ENCODE measurements around the gene NCK2.
"Not testable (repeated sequence)": the region's sequence is repeated elsewhere in the genome, so short reads cannot be mapped to it uniquely, and the experiment has no call there.

NCK2 gene

DNA sequence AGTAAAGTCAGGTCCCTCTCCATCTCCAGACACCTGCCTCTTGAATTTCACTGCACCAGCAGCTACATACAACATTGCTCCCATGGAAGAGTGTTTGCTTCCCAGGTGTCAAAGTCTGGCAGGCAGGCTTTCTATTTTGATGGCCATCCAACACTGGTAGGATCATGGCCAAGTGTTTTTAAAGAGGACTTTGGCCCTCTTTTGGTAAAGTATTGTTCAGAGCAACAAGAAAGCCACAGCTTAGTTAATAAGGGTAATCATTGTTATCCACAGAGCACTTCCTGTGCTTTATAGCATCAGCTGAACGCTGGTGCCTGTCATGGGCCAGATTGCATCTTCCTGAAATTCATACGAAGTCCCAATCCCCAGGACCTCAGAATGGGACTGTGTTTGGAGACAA, 133.2 kb downstream of the NCK2 start:
- DNase-seq: no peak

DNA sequence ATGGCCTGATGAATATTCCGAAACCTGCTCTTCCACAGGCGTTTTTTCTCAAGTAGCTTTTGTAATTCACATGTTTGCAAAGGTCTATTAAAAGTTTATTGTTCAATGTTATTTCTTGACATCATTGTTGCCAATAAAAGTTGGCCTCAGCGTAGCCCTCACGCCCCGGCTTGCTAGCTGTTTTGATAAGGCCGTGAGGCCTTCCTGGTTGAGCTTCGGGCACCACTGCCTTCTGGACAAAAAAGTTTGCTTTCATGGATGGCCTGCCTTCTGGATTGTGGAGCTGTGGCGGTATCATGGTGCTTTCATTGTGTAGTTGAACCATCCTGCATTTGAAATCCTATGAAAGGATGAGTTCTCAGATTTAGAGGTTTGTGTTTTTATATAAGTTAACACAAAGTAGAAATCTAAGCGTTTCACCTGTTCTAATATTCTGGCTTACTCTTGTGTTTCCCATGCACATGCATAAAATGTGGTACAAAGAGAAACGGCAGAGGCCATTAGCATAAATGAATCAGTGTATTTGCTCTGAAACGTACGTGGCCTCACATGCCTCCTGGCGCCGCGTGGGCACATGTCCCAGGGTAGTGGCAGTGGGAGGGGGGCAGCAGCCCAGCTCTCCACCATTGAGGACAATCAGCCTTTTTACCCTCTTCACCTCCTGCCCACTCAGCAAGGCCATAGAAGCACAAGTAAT, 134.5 kb downstream of the NCK2 start:
- no peak for DNase-seq

DNA sequence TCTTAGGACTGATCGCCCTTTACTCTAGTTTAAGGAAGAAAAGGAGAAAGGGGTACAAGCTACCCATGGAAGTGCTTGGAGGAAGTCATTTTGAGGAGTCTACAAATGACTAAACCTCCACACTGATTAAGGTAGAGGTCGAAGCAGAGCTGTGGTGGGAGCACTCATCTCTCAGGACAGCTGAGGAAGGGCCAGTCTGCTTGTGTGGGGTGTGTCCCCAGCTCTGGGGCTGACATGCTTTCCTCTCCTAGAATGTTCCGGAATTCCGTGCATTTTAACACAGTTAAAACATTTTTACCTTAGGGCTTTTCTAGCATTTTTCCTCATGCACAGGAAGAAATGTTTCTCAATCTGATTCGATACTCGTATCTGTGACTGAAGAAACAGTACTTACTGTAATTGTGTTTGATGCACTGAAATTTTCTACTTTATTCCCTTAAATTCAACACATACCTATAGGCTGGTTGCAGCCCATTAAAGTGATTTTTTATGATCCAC, 135.1 kb downstream of the NCK2 start:
- no peak for DNase-seq

- no peak for DNase-seq
These were observed 135.9 kb downstream of the NCK2 start for GRCh38 chr2:105880637-105881036.

- no peak for DNase-seq
These were observed 136.8 kb downstream of the NCK2 start for GRCh38 chr2:105881286-105882136.

- DNase-seq: no peak
These were observed 137.6 kb downstream of the NCK2 start for GRCh38 chr2:105882341-105882740.

DNA sequence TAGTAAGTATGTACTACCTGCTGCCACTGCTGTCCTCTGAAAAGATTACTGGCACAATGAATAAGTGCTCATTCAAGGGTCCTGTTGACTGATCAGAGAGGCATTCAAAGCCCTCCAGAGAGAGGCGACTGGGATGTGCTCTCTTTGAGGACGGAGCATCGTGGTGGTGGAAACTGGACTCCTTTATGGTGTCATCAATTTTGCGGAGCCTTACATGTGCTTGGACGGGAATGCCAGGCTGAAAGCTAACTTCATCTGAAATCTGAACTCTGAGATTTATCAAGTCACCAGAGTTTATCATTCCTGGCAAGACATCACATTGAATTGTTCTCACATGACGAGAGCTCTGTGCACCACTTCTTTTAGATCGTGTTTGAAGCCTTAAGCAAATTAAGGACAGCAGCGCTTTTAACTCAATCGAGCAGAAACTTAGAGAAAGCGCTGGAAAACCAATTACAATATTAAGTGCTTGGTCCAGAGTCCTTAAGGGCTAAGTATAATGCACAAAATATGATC, 138.3 kb downstream of the NCK2 start:
- no peak for DNase-seq

- no peak for DNase-seq
These were observed 139.4 kb downstream of the NCK2 start for GRCh38 chr2:105883911-105884694.

DNA sequence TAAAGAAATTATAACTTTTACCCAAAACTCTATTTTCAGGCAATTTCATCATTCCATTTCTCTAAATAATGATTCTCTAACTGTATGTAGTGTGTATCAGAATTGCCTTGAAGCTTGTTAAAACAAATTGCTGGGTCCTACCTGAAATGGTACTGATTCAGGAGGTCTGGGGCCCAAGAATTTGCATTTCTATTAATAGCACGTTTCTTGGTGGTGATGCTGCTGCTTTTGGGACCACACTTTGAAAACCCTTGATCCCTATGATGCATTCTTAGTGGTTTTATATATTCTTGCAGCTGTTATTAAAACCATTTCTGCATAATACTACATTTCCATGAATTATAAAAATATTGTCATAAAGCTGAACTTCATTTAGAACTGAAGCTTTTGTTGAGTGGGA, 140.7 kb downstream of the NCK2 start:
- no peak for DNase-seq

DNA sequence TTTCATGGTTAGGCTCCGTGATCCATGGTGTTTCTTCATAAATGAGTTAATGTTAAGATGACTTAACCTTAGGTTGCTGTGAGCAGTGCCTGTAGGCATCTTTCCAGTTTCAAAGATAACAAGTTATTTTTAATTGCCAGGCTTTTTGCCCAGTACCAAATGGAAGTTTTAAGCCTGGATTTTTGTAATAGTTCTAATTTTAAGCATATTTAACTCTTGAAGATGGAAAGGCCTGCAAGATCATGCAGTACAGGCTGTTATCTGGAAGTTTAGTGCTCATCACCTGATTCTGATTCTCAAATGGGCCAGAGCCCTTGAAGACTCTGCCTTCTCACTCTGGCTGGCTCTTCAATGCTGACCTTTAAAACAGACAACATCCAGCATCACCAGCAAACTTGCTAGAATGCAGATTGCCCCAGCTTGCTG, 141.3 kb downstream of the NCK2 start:
- no peak for DNase-seq

GRCh38 chr2:105886687-105887086, 142.0 kb downstream of the NCK2 start:
- no peak for DNase-seq

- DNase-seq: no peak
These were observed 142.5 kb downstream of the NCK2 start for GRCh38 chr2:105887256-105887655.

GRCh38 chr2:105888625-105889024, 143.9 kb downstream of the NCK2 start:
- DNase-seq: no peak

DNA sequence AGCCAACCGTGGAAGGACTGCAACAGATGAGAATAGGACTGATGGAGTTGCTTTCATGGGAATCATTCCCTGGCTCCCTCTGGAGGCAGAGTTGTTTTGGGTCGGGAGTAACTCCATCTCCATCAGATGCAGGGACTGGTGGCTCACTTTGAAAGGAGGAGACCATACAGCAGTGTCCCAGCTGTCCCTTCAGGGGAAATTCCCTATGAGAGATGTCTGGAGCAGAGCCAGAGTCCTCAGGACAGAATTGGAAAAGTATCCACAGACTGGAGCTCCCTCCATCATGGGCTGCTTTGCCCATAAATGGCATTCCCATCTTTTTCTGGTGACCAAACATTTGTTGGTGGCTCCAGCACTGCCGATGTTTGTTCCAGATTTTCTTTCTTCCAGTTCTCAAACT, 144.3 kb downstream of the NCK2 start:
- no peak for DNase-seq

- no peak for DNase-seq
These were observed 145.4 kb downstream of the NCK2 start for GRCh38 chr2:105890111-105890510.

DNA sequence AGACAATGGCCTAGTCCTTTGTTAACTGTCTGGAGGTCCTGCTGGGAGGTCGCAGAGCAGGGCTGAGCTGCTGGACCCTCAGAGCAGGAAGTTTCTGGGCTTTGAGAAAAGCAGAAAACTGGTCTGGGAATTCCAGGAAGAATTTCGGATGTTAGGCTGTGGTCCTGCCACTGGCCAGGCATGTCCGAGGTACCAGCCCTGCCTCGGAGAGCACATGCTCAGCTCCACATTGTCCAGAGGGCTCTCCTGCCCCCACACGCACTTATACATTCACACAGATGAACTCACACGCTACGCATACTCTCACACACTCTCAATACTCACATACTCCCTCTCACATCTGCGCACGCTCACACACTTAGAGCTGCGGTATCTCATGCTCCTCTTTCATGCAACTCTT, 146.1 kb downstream of the NCK2 start:
- no peak for DNase-seq

DNA sequence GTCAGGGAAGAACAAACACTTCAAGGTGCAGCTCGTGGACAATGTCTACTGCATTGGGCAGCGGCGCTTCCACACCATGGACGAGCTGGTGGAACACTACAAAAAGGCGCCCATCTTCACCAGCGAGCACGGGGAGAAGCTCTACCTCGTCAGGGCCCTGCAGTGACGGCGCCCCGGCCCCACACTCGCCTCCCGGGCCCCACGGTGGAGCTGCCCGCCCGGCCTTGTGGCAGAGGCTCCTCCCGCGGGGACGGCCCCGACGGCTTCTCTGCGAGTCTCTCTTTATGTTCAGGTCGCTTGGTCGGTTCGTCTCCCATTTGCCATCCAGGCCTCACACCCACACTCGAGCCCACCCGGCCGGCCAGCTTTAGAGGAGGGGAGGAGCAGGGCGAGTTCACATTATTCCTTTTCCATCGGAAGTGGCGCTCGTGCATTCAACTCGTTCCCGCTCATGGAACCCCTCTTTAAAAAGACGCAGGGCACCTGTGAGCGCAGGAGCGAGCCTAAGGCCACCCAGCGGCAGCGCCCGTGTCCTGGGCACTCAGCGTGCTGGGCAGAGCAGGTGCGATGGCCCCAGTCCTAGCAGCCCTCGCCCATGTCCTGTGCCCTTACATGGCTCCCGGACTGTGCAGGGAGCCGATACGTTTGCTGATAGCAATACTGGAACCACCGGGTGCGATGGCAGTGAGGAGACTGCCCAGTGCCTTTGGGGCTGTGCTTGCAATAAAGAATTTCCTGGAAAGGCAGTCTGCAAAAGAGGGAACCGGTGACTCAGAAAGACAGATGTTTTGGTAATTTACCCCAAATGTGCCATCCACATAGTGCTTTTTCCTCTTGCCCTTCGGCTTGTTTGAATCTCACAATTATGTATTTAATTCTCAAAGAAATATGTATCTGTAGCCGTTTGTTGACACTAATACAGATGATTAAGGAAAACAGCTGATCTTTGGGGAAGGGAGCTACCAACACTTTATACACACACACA, 148.6 kb downstream of the NCK2 start:
- DNase-seq: no peak

- no peak for DNase-seq
These were observed 149.7 kb downstream of the NCK2 start for GRCh38 chr2:105894327-105894944.

DNA sequence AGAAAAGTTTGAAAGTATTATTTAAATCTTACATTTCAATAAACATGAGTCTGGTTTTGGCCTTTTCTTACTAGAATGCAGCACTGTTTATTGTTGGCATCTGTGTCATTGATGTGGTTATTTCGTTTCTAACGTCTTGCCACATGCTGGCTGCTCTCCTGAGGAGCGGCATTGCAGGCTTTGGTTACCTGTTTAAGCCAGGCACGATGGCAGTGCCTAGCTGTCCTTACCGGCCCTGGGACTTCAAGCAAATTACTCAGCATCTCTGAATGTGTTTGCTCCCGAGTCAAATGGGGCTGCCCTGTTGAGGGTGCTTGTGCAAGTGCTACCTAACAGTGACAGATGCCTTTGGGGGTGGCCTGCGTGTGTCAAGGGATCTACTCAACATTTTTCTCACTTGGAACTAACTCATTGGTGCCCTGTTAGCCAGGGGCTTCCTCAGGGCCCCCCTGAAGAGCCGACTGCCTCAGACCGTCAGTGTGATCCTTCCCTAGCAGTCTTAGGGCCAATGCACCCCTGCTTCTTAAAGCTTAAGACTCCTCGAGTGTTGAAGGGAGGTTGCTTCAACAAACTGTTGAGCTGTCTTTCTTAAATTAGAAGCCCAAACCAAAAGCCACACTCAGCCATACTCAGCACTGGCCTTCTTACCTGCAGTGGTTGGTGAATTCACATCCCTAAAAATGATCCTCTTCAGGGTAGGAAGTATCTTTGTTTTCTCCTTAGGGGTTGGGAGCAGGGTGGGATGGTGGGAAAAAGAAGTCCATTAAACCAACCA, 151.5 kb downstream of the NCK2 start:
- no peak for DNase-seq

DNA sequence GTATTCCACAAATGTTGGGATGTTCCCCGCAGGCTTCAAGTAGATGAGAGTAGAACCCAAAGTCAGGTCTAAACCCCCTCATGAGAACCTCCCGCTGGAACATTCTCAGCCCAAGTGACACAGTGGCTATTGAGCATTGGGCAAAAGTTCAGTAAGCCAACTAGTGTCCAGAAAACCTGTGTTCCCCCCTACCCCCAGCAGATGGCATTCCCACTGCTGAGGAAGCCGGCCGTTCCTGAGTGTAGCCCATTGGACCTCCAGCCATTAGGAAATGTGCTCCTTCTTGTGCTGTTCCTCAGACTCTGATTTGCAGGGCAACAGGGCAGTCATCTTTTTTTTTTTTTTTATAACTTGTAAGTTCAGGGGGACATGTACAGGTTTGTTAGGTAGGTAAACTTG, 152.1 kb downstream of the NCK2 start:
- DNase-seq: no peak

DNA sequence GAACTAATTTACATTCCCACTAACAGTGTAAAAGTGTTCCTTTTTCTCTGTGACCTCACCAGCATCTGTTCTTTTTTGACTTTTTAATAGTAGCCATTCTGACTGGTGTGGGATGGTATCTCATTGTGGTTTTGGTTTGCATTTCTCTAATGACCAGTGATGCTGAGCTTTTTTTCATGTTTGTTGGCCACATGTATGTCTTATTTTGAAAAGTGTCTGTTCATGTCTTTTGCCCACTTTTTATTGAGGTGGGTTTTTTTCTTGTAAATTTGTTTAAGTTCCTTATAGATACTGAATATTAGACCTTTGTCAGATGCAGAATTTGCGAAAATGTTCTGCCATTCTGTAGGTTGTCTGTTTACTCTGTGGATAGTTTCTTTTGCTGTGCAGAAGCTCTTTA, 153.0 kb downstream of the NCK2 start:
- not testable (repeated sequence) for DNase-seq

All from T1000 (cell line).